GM12878 (cell line): ENCODE results near the gene TMPRSS13. TPM values are rescaled to one million over a fixed set of nuclear protein-coding genes. Genes with fewer than 3 reads are reported as not detected.

Experiments used
- ATAC-seq: fragments of 200-7000 bp; cut with Tn5 transposase; 3 replicates; pipeline ENCODE4 v1.9.1; 2020; ENCODE audit warnings: mild to moderate bottlenecking, moderate library complexity
- BruUV-seq: library from RNA; stranded (reverse); fragments of 400-500 nt; replicated peaks from 2 replicates; lab custom pipeline; 2021; lab: Mats Ljungman, UMichigan
- CTCF ChIA-PET: fragments of 300-600 bp; sonication (Branson Sonifier 250); formaldehyde crosslinking; extraction: SDS; loops from one replicate; lab custom pipeline; 2021; ENCODE audit warnings: inconsistent platforms; lab: Yijun Ruan, JAX
- POLR2A ChIA-PET: fragments of 350-600 bp; formaldehyde crosslinking; extraction: SDS; loops from one replicate; lab custom pipeline; 2021; ENCODE audit warnings: inconsistent platforms; lab: Charles Lee
- RAD21 ChIA-PET: fragments of 300-600 bp; sonication (Branson Sonifier 250); formaldehyde crosslinking; loops from one replicate; lab custom pipeline; 2023; ENCODE audit warnings: antibody characterized with exemption; ENCODE audit not compliant: unreplicated experiment; lab: Charles Lee
- SMC1A ChIA-PET: fragments of 300-600 bp; sonication (Branson Sonifier 250); formaldehyde crosslinking; loops from one replicate; lab custom pipeline; 2023; ENCODE audit not compliant: unreplicated experiment, uncharacterized antibody; lab: Charles Lee
- DNase-seq: peaks from one replicate; pipeline ENCODE4 v3.0.0-alpha.2; 2011; ENCODE audit warnings: low read depth, low spot score
- FAIRE-seq: peaks from 3 replicates; lab custom pipeline; 2011; peaks lifted over from hg19 to GRCh38; lab: Jason Lieb, UNC
- H2AFZ ChIP-seq: 2 replicates; pipeline ENCODE4 v1.6.0; 2011; ENCODE audit warnings: low read depth, low read length, control low read depth; ENCODE audit not compliant: control insufficient read depth
- H3K27ac ChIP-seq: 2 replicates; pipeline ENCODE4 v1.5.1; 2011; ENCODE audit warnings: control low read depth; ENCODE audit not compliant: control insufficient read depth, insufficient read depth
- H3K27me3 ChIP-seq, 2 experiments: replicated peaks in 1 of 2; 2 replicates each; pipeline versions ENCODE4 v1.6.0 to v1.6.1; 2011; ENCODE audit warnings: low read length in 1 of 2; ENCODE audit not compliant: control insufficient read depth in 2 of 2, insufficient read depth in 2 of 2
- H3K36me3 ChIP-seq, 2 experiments: 2 replicates each; pipeline ENCODE4 v1.5.1; 2011; ENCODE audit warnings: low read length in 1 of 2; ENCODE audit not compliant: control insufficient read depth in 2 of 2, insufficient read depth in 2 of 2
- H3K4me1 ChIP-seq: 2 replicates; pipeline ENCODE4 v1.6.1; 2011; ENCODE audit warnings: mild to moderate bottlenecking, low read length, moderate library complexity, mixed read lengths; ENCODE audit not compliant: control insufficient read depth, insufficient read depth
- H3K4me2 ChIP-seq: 2 replicates; pipeline ENCODE4 v1.6.0; 2011; ENCODE audit warnings: control low read depth; ENCODE audit not compliant: control insufficient read depth, insufficient read depth
- H3K4me3 ChIP-seq: fragments of 200-600 bp; sonication (generic); 2 replicates; pipeline ENCODE4 v1.5.1; 2016
- H3K79me2 ChIP-seq: 2 replicates; pipeline ENCODE4 v1.6.0; 2011; ENCODE audit warnings: low read length; ENCODE audit not compliant: control insufficient read depth, insufficient read depth
- H3K9ac ChIP-seq: 2 replicates; pipeline ENCODE4 v1.8.0; 2011; ENCODE audit warnings: low read length, control low read depth, mixed read lengths; ENCODE audit not compliant: control insufficient read depth, insufficient read depth
- H3K9me3 ChIP-seq: replicated peaks from 3 replicates; pipeline ENCODE4 v1.5.1; 2011; ENCODE audit warnings: mild to moderate bottlenecking, low read length; ENCODE audit not compliant: control insufficient read depth, insufficient read depth
- H4K20me1 ChIP-seq: 2 replicates; pipeline ENCODE4 v1.6.0; 2011; ENCODE audit not compliant: control insufficient read depth, insufficient read depth
- IKZF1 ChIP-seq: fragments of 450-650 bp; conservative IDR thresholded peaks from 2 replicates; pipeline ENCODE4 v1.6.1; 2017; ENCODE audit warnings: antibody characterized with exemption, mild to moderate bottlenecking
- JUND ChIP-seq: IDR thresholded peaks from 2 replicates; pipeline ENCODE4 v1.6.1; 2012; ENCODE audit warnings: low read depth, mild to moderate bottlenecking, low read length, improper control_type of control experiment, moderate library complexity
- MTA3 ChIP-seq: IDR thresholded peaks from 2 replicates; pipeline ENCODE4 v1.6.1; 2012; ENCODE audit warnings: low read length, inconsistent platforms, borderline replicate concordance
- NFXL1 ChIP-seq: fragments of 450-650 bp; IDR thresholded peaks from 2 replicates; pipeline ENCODE4 v1.6.1; 2017; ENCODE audit warnings: antibody characterized with exemption, mild to moderate bottlenecking, borderline replicate concordance
- RB1 ChIP-seq: fragments of 450-650 bp; formaldehyde crosslinking; IDR thresholded peaks from 2 replicates; pipeline ENCODE4 v1.6.1; 2017; ENCODE audit warnings: mild to moderate bottlenecking, borderline replicate concordance
- SIN3A ChIP-seq: IDR thresholded peaks from 2 replicates; pipeline ENCODE4 v1.6.1; 2012; ENCODE audit warnings: low read depth, low read length, improper control_type of control experiment
- TAF1 ChIP-seq: IDR thresholded peaks from 2 replicates; pipeline ENCODE4 v1.6.1; 2011; ENCODE audit warnings: mild to moderate bottlenecking, low read depth, low read length, borderline replicate concordance
- WGBS: methylation state at CpG from one replicate; pipeline ENCODE4 v1.1.6; 2016; ENCODE audit warnings: low lambda C conversion rate; ENCODE audit not compliant: insufficient replicate concordance, insufficient coverage; ENCODE audit errors: missing lambda C conversion rate; 5-methylcytosine and 5-hydroxymethylcytosine counted together
- in situ Hi-C: fragments of 300-500 bp; cut with MboI; formaldehyde crosslinking; loops from 9 replicates; pipeline ENCODE4 v1.14.3; 2018; ENCODE audit warnings: mixed read lengths
- intact Hi-C: fragments of 100-400 bp; cut with micrococcal nuclease; formaldehyde crosslinking; loops from one replicate; pipeline ENCODE4 v1.14.2; 2022; ENCODE audit not compliant: unreplicated experiment
- polyA plus RNA-seq, 11 experiments: library from polyadenylated mRNA; depleted of rRNA in 4 of 11; unstranded in 6 of 11; stranded (reverse) in 5 of 11; fragments of >200 nt; fragmentation: Nextera tagmentation in 4 of 11; fragmentation: Illumina TruSeq in 1 of 11; extraction: Ambion mirVana in 4 of 11; extraction: Trizol in 1 of 11; gene quantifications; 1 replicate in 1 of 11; 2 replicates in 10 of 11; pipeline versions ENCODE4 v1.2.1 to v1.2.3, GENCODE V29; 2011 to 2016; ENCODE audit warnings: inconsistent platforms in 2 of 11, missing spikeins in 2 of 11, low read depth in 1 of 11
- total RNA-seq, 4 experiments: library from RNA; depleted of rRNA in 3 of 4; stranded (reverse); fragments of >200 nt in 3 of 4; fragmentation: Illumina TruSeq in 1 of 4; extraction: Trizol in 1 of 4; gene quantifications; 2 replicates each; pipeline versions ENCODE4 v1.2.1 to v1.2.3, GENCODE V29; 2013 to 2021
- TF ChIP-seq, protein P1 (sequence below): IDR thresholded peaks from 2 replicates; pipeline ENCODE4 v1.6.1; 2012; ENCODE audit warnings: mild to moderate bottlenecking, low read depth, low read length

TMPRSS13 gene
- total and polyA plus RNA-seq, 10 of the 15 experiments (the other 5 are each of a cell fraction or from before 2014, with no cell fraction given): 0.05 to 0.50 (median 0.26) TPM; not detected in 2

DNA sequence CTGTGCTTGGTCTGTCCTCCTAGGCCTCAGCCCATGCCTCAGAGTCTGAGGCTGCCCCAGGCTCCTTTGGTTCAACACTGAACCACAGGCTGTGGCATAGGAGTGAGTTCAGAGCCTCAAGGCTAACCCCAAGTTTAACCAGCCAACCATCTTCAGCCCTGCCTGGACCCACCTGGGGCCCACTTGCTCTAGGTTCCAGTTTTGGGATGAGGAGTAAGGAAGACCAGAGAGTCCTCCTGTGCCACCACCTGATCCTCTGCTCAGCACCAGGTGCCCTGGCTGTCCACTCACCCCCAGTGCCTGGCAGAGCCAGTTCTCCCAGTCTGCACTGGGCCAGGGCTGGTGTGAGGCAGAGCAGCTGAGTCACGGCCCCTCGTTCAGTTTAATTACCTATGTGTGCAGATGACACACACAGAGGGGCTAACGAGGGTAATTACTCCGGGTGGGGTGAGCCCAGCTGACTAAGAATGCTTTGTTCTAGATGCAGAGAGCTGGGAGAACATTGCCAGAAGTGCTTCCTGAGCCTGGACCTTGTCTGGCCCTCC is 12.0 kb upstream of the TMPRSS13 start (continued):
- TF ChIP-seq, protein P1, sequence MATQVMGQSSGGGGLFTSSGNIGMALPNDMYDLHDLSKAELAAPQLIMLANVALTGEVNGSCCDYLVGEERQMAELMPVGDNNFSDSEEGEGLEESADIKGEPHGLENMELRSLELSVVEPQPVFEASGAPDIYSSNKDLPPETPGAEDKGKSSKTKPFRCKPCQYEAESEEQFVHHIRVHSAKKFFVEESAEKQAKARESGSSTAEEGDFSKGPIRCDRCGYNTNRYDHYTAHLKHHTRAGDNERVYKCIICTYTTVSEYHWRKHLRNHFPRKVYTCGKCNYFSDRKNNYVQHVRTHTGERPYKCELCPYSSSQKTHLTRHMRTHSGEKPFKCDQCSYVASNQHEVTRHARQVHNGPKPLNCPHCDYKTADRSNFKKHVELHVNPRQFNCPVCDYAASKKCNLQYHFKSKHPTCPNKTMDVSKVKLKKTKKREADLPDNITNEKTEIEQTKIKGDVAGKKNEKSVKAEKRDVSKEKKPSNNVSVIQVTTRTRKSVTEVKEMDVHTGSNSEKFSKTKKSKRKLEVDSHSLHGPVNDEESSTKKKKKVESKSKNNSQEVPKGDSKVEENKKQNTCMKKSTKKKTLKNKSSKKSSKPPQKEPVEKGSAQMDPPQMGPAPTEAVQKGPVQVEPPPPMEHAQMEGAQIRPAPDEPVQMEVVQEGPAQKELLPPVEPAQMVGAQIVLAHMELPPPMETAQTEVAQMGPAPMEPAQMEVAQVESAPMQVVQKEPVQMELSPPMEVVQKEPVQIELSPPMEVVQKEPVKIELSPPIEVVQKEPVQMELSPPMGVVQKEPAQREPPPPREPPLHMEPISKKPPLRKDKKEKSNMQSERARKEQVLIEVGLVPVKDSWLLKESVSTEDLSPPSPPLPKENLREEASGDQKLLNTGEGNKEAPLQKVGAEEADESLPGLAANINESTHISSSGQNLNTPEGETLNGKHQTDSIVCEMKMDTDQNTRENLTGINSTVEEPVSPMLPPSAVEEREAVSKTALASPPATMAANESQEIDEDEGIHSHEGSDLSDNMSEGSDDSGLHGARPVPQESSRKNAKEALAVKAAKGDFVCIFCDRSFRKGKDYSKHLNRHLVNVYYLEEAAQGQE: no peak

DNA sequence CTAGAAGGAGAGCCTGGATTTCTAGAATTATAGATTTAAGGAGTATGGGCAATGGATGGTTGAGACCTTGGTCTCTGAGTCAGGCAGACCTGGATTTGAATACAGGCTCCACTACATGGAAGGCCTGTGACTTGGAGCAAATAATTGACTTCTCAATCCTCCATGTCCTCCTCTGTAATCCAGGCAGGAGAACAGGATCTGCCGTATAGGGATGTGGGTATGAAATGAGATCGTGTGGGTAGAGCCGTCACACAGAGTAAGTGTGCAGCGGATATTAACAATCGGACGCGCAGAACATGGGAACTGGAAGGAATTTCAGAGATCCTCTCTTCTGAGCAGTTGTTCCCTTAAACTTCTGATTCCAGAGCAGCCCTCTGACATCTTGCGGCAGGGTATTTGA is 11.5 kb upstream of the TMPRSS13 start:
- intact Hi-C loops: no loop called here
- CTCF ChIA-PET: interaction anchor here (1.4 to 7.9 kb wide), 4 partner anchors 10 to 133 kb away, joined by 4 to 238 read pairs (median 8); no protein-coding TSS in a partner anchor
- BruUV-seq: no TSS peak
- no peaks in the 10 kb centered on the region for H3K36me3 ChIP-seq
- no peak overlapping the region for H3K4me3 ChIP-seq
- H3K9ac ChIP-seq: no peak overlapping the region
- H3K4me2 ChIP-seq: no peak overlapping the region
- SMC1A ChIA-PET: interaction anchor here (0.6 to 9.1 kb wide), 5 partner anchors 7 to 116 kb away, joined by 3 to 160 read pairs (median 5); partner anchors contain the start of genes FXYD2 and TMPRSS13
- WGBS: 97% methylated on average over 8 of the region's 8 CpGs
- no peak overlapping the region for H3K27ac ChIP-seq
- H3K27me3 ChIP-seq: no peaks in the 10 kb centered on the region
- RAD21 ChIA-PET: no interaction called here
- no peaks in the 10 kb centered on the region for H3K9me3 ChIP-seq
- H3K4me1 ChIP-seq: peaks cover 27% of the 10 kb centered on the region
- no peak for DNase-seq
- H4K20me1 ChIP-seq: no peaks in the 10 kb centered on the region
- POLR2A ChIA-PET: interaction anchor here (1.3 kb wide), 1 partner anchor 37 kb away, joined by 3 read pairs; no protein-coding TSS in a partner anchor
- FAIRE-seq: no peak
- in situ Hi-C loops: no loop called here
- no peak overlapping the region for H2AFZ ChIP-seq
- no peak for ATAC-seq
- TF ChIP-seq MTA3 (no peak), SIN3A (no peak), TAF1 (no peak), JUND (no peak), IKZF1 (no peak), RB1 (no peak), NFXL1 (no peak)
- H3K79me2 ChIP-seq: no peaks in the 10 kb centered on the region
